Measurements from ENCODE around the gene CYP19A1.

- TF ChIP-seq CTCF (IDR thresholded peaks at IDR 0.05): no peak
- TF ChIP-seq POLR2A (IDR thresholded peaks at IDR 0.05): no peak
- no peak for TF ChIP-seq POLR2AphosphoS5 (IDR thresholded peaks at IDR 0.05)
Observed at GRCh38 chr15:51180534-51180933, 157.9 kb downstream of the CYP19A1 start.
